Neuronal stem cell (in vitro differentiated cells): ENCODE data around the gene FAM131B.

Experiments
- DNase-seq: peaks from one replicate; pipeline ENCODE4 v3.0.0-alpha.2; 2013; ENCODE audit warnings: low spot score
- H2AFZ ChIP-seq: one replicate; pipeline ENCODE4 v1.6.1; 2013; ENCODE audit warnings: mild to moderate bottlenecking, low read length, inconsistent platforms
- H2AK5ac ChIP-seq: 2 replicates; pipeline ENCODE4 v1.6.1; 2013; ENCODE audit warnings: low read depth, mild to moderate bottlenecking, inconsistent platforms, low read length, moderate library complexity, mixed read lengths
- H2BK120ac ChIP-seq: 2 replicates; pipeline ENCODE4 v1.6.1; 2013; ENCODE audit warnings: low read depth, mild to moderate bottlenecking, inconsistent platforms, low read length, moderate library complexity, mixed read lengths
- H2BK12ac ChIP-seq: one replicate; pipeline ENCODE4 v1.6.1; 2013; ENCODE audit warnings: low read length, inconsistent platforms
- H2BK15ac ChIP-seq: 2 replicates; pipeline ENCODE4 v1.6.1; 2013; ENCODE audit warnings: mild to moderate bottlenecking, low read length, inconsistent platforms, mixed read lengths
- H2BK5ac ChIP-seq: one replicate; pipeline ENCODE4 v1.6.1; 2013; ENCODE audit warnings: inconsistent platforms, mild to moderate bottlenecking, low read length, moderate library complexity
- H3K14ac ChIP-seq: one replicate; pipeline ENCODE4 v1.6.1; 2013; ENCODE audit warnings: low read length, inconsistent platforms
- H3K18ac ChIP-seq: 2 replicates; pipeline ENCODE4 v1.6.1; 2013; ENCODE audit warnings: low read length, inconsistent platforms
- H3K23ac ChIP-seq: 2 replicates; pipeline ENCODE4 v1.6.1; 2013; ENCODE audit warnings: low read depth, mild to moderate bottlenecking, mixed read lengths, low read length, inconsistent platforms; ENCODE audit not compliant: poor library complexity
- H3K27ac ChIP-seq: replicated peaks from 3 replicates; pipeline ENCODE4 v1.5.1; 2013; ENCODE audit warnings: low read length, inconsistent platforms
- H3K27me3 ChIP-seq, 3 experiments: 2 replicates each; pipeline ENCODE4 v1.6.1; 2013; ENCODE audit warnings: low read length in 3 of 3, mild to moderate bottlenecking in 2 of 3, inconsistent platforms in 1 of 3, low read depth in 1 of 3, mixed read lengths in 1 of 3, moderate library complexity in 1 of 3; ENCODE audit not compliant: control insufficient read depth in 3 of 3, insufficient read depth in 3 of 3
- H3K36me3 ChIP-seq, 2 donors: replicated peaks in 1 of 2; 2 replicates each; pipeline ENCODE4 v1.6.1; 2013; ENCODE audit warnings: low read length in 2 of 2; ENCODE audit not compliant: control insufficient read depth in 2 of 2, insufficient read depth in 2 of 2
- H3K4ac ChIP-seq: 2 replicates; pipeline ENCODE4 v1.6.1; 2013; ENCODE audit warnings: inconsistent platforms, mild to moderate bottlenecking, low read length, moderate library complexity
- H3K4me1 ChIP-seq, 2 donors: 1 replicate in 1 of 2; 2 replicates in 1 of 2; pipeline ENCODE4 v1.6.1; 2013; ENCODE audit warnings: low read length in 2 of 2, low read depth in 1 of 2; ENCODE audit not compliant: control insufficient read depth in 2 of 2, insufficient read depth in 1 of 2
- H3K4me2 ChIP-seq: one replicate; pipeline ENCODE4 v1.6.1; 2013; ENCODE audit warnings: mild to moderate bottlenecking, low read length, inconsistent platforms; ENCODE audit not compliant: insufficient read depth, poor library complexity, severe bottlenecking
- H3K4me3 ChIP-seq, 2 donors: 2 replicates each; pipeline ENCODE4 v1.5.1; 2013; ENCODE audit warnings: low read length in 2 of 2, mild to moderate bottlenecking in 2 of 2, inconsistent platforms in 1 of 2, moderate library complexity in 1 of 2
- H3K79me1 ChIP-seq: one replicate; pipeline ENCODE4 v1.6.1; 2013; ENCODE audit warnings: low read depth, mild to moderate bottlenecking, inconsistent platforms, low read length, moderate library complexity
- H3K9ac ChIP-seq: one replicate; pipeline ENCODE4 v1.6.1; 2013; ENCODE audit warnings: mild to moderate bottlenecking, low read depth, low read length, inconsistent platforms; ENCODE audit not compliant: poor library complexity
- H3K9me3 ChIP-seq, 2 donors: replicated peaks in 1 of 2; 2 replicates each; pipeline versions ENCODE3 to v1.6.1; 2013; ENCODE audit warnings: low read length in 2 of 2, mild to moderate bottlenecking in 2 of 2, inconsistent platforms in 1 of 2, low read depth in 1 of 2, mixed read lengths in 1 of 2, moderate library complexity in 1 of 2; ENCODE audit not compliant: control insufficient read depth in 2 of 2, insufficient read depth in 1 of 2
- H4K8ac ChIP-seq: one replicate; pipeline ENCODE4 v1.6.1; 2013; ENCODE audit warnings: low read depth, mild to moderate bottlenecking, inconsistent platforms, low read length, moderate library complexity
- H4K91ac ChIP-seq: one replicate; pipeline ENCODE4 v1.6.1; 2013; ENCODE audit warnings: low read length, low read depth, mild to moderate bottlenecking, inconsistent platforms; ENCODE audit not compliant: poor library complexity
- WGBS, 2 donors: extraction: QIAGEN DNeasy Blood & Tissue Kit; methylation state at CpG; one replicate each; pipeline ENCODE4 v1.1.7; 2013; ENCODE audit warnings: missing lambda C conversion rate in 2 of 2, mixed read lengths in 1 of 2; ENCODE audit not compliant: insufficient read length in 2 of 2, insufficient replicate concordance in 1 of 2; ENCODE audit errors: extremely low coverage in 2 of 2; 5-methylcytosine and 5-hydroxymethylcytosine counted together

The FAM131B gene

DNA sequence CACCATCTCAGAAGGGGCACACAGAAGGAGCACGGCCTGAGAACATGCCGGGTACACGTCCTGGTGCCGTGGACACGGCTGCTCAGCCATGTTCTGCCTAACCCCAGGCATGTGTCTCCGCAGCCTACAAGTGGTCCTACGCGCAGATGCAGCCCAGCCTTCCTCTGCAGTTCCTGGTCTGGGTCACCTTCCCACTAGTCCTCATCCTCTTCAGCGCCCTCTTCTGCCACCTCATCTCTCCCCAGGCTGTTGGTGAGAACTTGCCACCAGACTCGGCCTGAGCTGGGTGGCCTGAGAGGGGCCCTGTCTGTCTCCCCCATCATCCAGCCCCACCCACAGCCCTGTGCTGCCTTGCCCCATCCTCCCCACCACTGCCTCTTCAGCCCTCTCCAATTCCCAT lies 41.3 kb downstream of the FAM131B start:
- Histone ChIP-seq H2AK5ac (no peak overlapping the region), H3K18ac (peak overlapping the region; percentile 21), H3K4ac (no peak overlapping the region), H2BK5ac (no peak overlapping the region), H4K8ac (no peak overlapping the region), H3K4me2 (no peak overlapping the region), H3K4me3 (no peak overlapping the region), H3K79me1 (no peaks in the 10 kb centered on the region), H3K9ac (no peak overlapping the region), H3K23ac (no peak overlapping the region), H3K27me3 (no peaks in the 10 kb centered on the region), H2BK15ac (no peak overlapping the region), H3K27ac (no peak overlapping the region), H2BK120ac (no peak overlapping the region), H3K4me1 (peaks cover 11 to 12% of the 10 kb centered on the region in 2 donors), H3K36me3 (no peaks in the 10 kb centered on the region), H4K91ac (no peak overlapping the region), H2BK12ac (no peak overlapping the region), H2AFZ (no peak overlapping the region), H3K14ac (no peak overlapping the region), H3K9me3 (no peaks in the 10 kb centered on the region)
- no peak for DNase-seq
- WGBS, 2 donors = no CpG with 5 or more reads among the region's 10 CpGs

DNA sequence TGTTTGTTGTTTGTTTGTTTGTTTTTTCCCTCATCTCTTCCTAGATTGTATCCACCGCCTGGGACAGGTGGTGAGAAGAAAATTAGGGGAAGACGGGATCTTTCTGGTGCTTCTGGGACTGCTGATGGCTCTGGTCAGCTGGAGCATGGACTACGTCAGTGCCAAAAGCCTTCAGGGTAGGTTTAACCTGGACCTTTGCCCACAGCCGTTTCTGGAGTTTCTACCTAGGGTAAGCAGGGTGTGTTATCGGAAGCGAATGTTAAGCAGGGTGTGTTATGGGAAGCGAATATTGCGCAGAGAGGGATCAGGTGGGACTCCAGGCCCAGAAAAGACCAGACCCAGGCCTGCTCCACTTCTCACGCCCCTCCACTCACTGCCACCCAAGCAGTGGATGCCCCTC lies 41.9 kb downstream of the FAM131B start:
- H4K91ac ChIP-seq = no peak overlapping the region
- H3K18ac ChIP-seq = no peak overlapping the region
- no peak overlapping the region for H3K14ac ChIP-seq
- no peak overlapping the region for H4K8ac ChIP-seq
- no peak overlapping the region for H3K4me3 ChIP-seq
- H3K4me1 ChIP-seq = peaks cover 11 to 12% of the 10 kb centered on the region in 2 donors
- no peak overlapping the region for H2AK5ac ChIP-seq
- H3K9ac ChIP-seq = no peak overlapping the region
- no peak overlapping the region for H2BK12ac ChIP-seq
- no peaks in the 10 kb centered on the region for H3K27me3 ChIP-seq
- H3K27ac ChIP-seq = no peak overlapping the region
- no CpG with 5 or more reads among the region's 9 CpGs for WGBS, 2 donors
- no peaks in the 10 kb centered on the region for H3K79me1 ChIP-seq
- no peak overlapping the region for H3K4ac ChIP-seq
- no peak overlapping the region for H2BK15ac ChIP-seq
- no peak overlapping the region for H3K4me2 ChIP-seq
- H3K36me3 ChIP-seq = no peaks in the 10 kb centered on the region
- H2BK120ac ChIP-seq = no peak overlapping the region
- DNase-seq = no peak
- H2AFZ ChIP-seq = no peak overlapping the region
- H3K23ac ChIP-seq = no peak overlapping the region
- no peak overlapping the region for H2BK5ac ChIP-seq
- H3K9me3 ChIP-seq = no peaks in the 10 kb centered on the region

DNA sequence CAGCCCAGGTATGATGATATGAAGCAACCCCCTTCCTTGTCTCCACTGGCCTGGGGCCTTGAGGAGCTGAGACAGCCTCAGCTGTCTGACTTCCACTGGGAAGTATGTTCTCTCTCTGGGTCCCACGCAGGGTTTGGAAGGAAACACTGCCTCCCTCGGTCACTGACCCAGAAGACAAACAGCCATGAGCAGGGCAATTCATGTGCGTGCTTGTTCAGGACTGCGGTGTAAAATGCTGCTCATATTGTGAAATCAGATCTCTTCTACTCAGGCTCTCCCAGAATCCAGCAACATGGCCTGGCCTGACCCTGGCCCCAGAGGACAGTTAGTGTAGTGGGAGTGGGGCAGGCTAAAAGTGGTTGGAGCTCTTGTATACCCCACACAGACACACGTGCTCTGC lies 43.9 kb downstream of the FAM131B start:
- Histone ChIP-seq H4K91ac (no peak overlapping the region), H3K18ac (no peak overlapping the region), H3K14ac (no peak overlapping the region), H3K27ac (no peak overlapping the region), H3K79me1 (no peaks in the 10 kb centered on the region), H2BK12ac (no peak overlapping the region), H2BK15ac (no peak overlapping the region), H2AFZ (peak overlapping the region; percentile 17), H2AK5ac (no peak overlapping the region), H3K23ac (peak overlapping the region; percentile 1), H2BK5ac (no peak overlapping the region), H3K9me3 (no peaks in the 10 kb centered on the region), H2BK120ac (no peak overlapping the region), H3K27me3 (no peaks in the 10 kb centered on the region), H4K8ac (no peak overlapping the region), H3K4ac (no peak overlapping the region), H3K9ac (no peak overlapping the region), H3K36me3 (peaks cover 0 to under 1% of the 10 kb centered on the region in 2 donors), H3K4me1 (peaks cover 10% of the 10 kb centered on the region in 2 donors), H3K4me2 (no peak overlapping the region), H3K4me3 (no peak overlapping the region)
- no peak for DNase-seq
- no CpG with 5 or more reads among the region's 5 CpGs for WGBS, 2 donors

DNA sequence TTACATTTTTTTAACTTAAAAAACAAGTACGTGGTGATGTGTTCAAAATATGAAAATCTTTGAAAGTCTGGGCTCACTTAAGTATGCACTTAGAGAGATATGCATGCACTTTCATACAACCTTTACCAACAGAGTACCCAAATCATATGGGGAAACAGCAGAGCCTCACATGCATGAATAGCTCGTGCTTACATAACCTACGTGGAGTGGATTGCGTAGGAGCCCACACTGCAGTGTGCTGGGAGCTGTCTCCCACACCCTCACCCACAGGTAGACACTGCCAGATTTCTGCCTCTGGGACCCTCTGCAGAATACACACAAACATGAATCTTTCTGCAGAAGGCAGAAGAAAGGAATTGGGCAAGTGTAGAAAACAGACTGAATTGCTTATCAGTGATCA lies 46.0 kb downstream of the FAM131B start:
- Histone ChIP-seq H3K4ac (no peak overlapping the region), H2BK12ac (no peak overlapping the region), H4K8ac (no peak overlapping the region), H3K36me3 (peaks cover 0 to 10% of the 10 kb centered on the region in 2 donors), H3K4me1 (peaks cover 0 to 5% of the 10 kb centered on the region in 2 donors), H3K18ac (no peak overlapping the region), H3K4me3 (no peak overlapping the region), H2AK5ac (no peak overlapping the region), H2BK15ac (no peak overlapping the region), H3K9me3 (no peaks in the 10 kb centered on the region), H3K27me3 (no peaks in the 10 kb centered on the region), H4K91ac (no peak overlapping the region), H3K79me1 (no peaks in the 10 kb centered on the region), H2BK5ac (no peak overlapping the region), H2BK120ac (no peak overlapping the region), H2AFZ (no peak overlapping the region), H3K14ac (no peak overlapping the region), H3K4me2 (no peak overlapping the region), H3K27ac (no peak overlapping the region), H3K23ac (no peak overlapping the region), H3K9ac (no peak overlapping the region)
- WGBS, 2 donors = no CpG with 5 or more reads among the region's 4 CpGs
- DNase-seq = no peak
